ENCODE results near the gene LIN28B. TPM values are rescaled to one million over a fixed set of nuclear protein-coding genes. Genes with fewer than 3 reads are reported as not detected.
"Not testable (repeated sequence)": the region's sequence is repeated elsewhere in the genome, so short reads cannot be mapped to it uniquely, and the experiment has no call there.

Gene LIN28B
- total and polyA plus RNA-seq, 7 donors = not detected

DNA sequence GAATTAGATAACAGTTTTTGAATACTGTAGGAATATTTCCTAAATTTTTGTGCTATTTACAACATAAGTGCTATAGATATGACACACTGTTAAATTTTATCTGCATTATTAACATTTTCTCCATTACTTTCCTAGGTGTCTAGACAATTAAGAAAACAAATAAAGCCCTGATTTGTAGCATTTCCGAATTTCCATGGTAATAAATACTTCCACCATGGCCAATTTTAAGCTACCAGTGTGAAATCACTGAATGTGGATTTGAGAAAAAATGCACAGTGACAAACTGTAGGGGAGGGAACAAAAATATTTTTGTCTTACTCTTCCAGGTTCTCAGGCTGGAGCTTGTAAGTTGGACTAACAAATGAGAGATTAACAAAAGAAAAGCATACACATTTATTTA, 27.9 kb downstream of the LIN28B start:
- intact Hi-C loops (cut with DNase I) = no loop called here
- Histone ChIP-seq H3K4me1 (no peaks in the 10 kb centered on the region), H3K36me3 (no peaks in the 10 kb centered on the region), H3K4me3 (no peak overlapping the region), H3K9me3 (no peaks in the 10 kb centered on the region), H3K27me3 (no peaks in the 10 kb centered on the region), H3K27ac (no peak overlapping the region)
- DNase-seq = no peak
- TF ChIP-seq, protein P1, sequence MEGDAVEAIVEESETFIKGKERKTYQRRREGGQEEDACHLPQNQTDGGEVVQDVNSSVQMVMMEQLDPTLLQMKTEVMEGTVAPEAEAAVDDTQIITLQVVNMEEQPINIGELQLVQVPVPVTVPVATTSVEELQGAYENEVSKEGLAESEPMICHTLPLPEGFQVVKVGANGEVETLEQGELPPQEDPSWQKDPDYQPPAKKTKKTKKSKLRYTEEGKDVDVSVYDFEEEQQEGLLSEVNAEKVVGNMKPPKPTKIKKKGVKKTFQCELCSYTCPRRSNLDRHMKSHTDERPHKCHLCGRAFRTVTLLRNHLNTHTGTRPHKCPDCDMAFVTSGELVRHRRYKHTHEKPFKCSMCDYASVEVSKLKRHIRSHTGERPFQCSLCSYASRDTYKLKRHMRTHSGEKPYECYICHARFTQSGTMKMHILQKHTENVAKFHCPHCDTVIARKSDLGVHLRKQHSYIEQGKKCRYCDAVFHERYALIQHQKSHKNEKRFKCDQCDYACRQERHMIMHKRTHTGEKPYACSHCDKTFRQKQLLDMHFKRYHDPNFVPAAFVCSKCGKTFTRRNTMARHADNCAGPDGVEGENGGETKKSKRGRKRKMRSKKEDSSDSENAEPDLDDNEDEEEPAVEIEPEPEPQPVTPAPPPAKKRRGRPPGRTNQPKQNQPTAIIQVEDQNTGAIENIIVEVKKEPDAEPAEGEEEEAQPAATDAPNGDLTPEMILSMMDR (IDR thresholded peaks at IDR 0.05) = no peak
- TF ChIP-seq EP300 (IDR thresholded peaks at IDR 0.05) (no peak), POLR2A (IDR thresholded peaks at IDR 0.05) (no peak), POLR2AphosphoS5 (IDR thresholded peaks at IDR 0.05) (no peak)
- 69 to 88% methylated on average over 1 of the region's 1 CpG for WGBS, 2 donors

DNA sequence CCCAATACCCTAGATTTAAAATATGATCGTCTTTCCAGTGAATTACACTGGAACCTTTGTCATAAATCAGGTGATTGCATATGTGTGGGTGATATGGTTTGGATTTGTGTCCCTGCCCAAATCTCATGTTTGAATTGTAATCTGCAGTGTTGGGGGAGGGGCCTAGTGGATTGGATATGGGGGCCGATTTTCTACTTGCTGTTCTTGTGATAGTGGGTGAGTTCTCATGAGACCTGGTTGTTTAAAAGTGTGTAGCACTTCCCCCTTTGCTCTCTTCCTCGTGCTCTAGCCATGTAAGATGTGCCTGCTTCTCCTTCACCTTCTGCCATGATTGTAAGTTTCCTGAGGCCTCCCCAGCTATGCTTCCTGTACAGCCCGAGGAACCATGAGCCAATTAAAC, 29.0 kb downstream of the LIN28B start:
- intact Hi-C loops (cut with DNase I); DNase-seq; H3K27ac ChIP-seq; H3K36me3 ChIP-seq; H3K9me3 ChIP-seq; H3K27me3 ChIP-seq; H3K4me3 ChIP-seq; H3K4me1 ChIP-seq: not testable (repeated sequence)
- 63 to 78% methylated on average over 4 of the region's 4 CpGs for WGBS, 2 donors

DNA sequence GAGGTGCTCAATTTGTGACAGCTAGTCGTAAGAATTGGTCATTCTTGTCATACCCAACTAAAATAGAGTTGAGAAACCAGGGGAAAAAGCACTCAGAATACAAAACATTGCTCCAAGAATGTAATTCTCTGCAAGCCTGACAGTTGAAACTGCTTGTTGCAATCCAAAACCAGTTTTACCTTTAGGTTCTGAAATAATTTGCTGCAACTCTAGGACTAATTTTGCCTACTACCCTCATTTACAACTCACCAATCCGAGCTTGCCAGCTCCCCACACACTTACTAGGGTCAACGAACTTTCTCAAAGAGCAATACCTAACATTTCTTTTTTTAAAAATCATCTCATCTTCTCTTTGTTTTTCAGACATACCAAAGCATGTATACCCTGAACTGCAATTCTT, 29.7 kb downstream of the LIN28B start:
- intact Hi-C loops (cut with DNase I) = no loop called here
- 55 to 80% methylated on average over 3 of the region's 3 CpGs for WGBS, 2 donors
- TF ChIP-seq POLR2AphosphoS5 (IDR thresholded peaks at IDR 0.05) (no peak), POLR2A (IDR thresholded peaks at IDR 0.05) (no peak), EP300 (IDR thresholded peaks at IDR 0.05) (no peak)
- TF ChIP-seq, protein P1 (IDR thresholded peaks at IDR 0.05) = no peak
- Histone ChIP-seq H3K27me3 (no peaks in the 10 kb centered on the region), H3K4me3 (no peak overlapping the region), H3K9me3 (no peaks in the 10 kb centered on the region), H3K27ac (no peak overlapping the region), H3K36me3 (no peaks in the 10 kb centered on the region), H3K4me1 (no peaks in the 10 kb centered on the region)
- DNase-seq = no peak

DNA sequence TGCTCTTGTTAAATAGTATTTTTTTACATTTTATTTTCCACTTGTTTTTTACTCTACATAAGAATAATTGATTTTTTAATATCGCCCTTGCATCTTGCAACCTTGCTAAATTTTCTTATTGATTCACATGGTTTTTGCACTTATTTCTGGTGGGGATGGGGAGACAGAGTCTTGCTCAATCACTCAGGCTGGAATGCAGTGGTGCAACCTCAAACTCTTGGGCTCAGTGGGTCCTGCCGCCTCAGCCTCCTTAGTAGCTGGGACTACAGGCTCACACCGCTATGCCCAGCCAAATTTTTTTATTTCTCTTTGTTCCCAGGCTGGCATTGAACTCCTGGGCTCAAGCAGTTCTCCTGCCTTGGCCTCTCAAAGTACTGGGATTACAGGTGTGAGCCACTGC, 30.3 kb downstream of the LIN28B start:
- intact Hi-C loops (cut with DNase I) = no loop called here
- Histone ChIP-seq H3K36me3 (no peaks in the 10 kb centered on the region), H3K27me3 (no peaks in the 10 kb centered on the region), H3K9me3 (no peaks in the 10 kb centered on the region), H3K4me3 (no peak overlapping the region), H3K4me1 (no peaks in the 10 kb centered on the region), H3K27ac (no peak overlapping the region)
- 91 to 95% methylated on average over 3 of the region's 3 CpGs for WGBS, 2 donors
- no peak for DNase-seq
- no peak for TF ChIP-seq EP300 (IDR thresholded peaks at IDR 0.05)
- TF ChIP-seq, protein P1 (IDR thresholded peaks at IDR 0.05) = no peak
- no peak for TF ChIP-seq POLR2A (IDR thresholded peaks at IDR 0.05)
- TF ChIP-seq POLR2AphosphoS5 (IDR thresholded peaks at IDR 0.05) = no peak

- no peaks in the 10 kb centered on the region for H3K27me3 ChIP-seq
- intact Hi-C loops (cut with DNase I) = loop anchor here (10.0 kb wide), 1 partner anchor 1335 kb away; the partner anchor contains the start of gene ATG5
- no peak for DNase-seq
- H3K4me3 ChIP-seq = no peak overlapping the region
- no peak overlapping the region for H3K27ac ChIP-seq
- H3K36me3 ChIP-seq = no peaks in the 10 kb centered on the region
- 91 to 92% methylated on average over 1 of the region's 1 CpG for WGBS, 2 donors
- peaks cover 0 to 4% (median 0%) of the 10 kb centered on the region in 4 donors for H3K4me1 ChIP-seq
- no peaks in the 10 kb centered on the region for H3K9me3 ChIP-seq
- no peak for TF ChIP-seq POLR2AphosphoS5 (IDR thresholded peaks at IDR 0.05)
- TF ChIP-seq POLR2A (IDR thresholded peaks at IDR 0.05) = no peak
- TF ChIP-seq, protein P1 (IDR thresholded peaks at IDR 0.05) = no peak
- no peak for TF ChIP-seq EP300 (IDR thresholded peaks at IDR 0.05)
These were observed 33.2 kb downstream of the LIN28B start for GRCh38 chr6:104990085-104990484.

GRCh38 chr6:104991062-104991461, 34.2 kb downstream of the LIN28B start:
- H3K27me3 ChIP-seq, H3K27ac ChIP-seq, H3K9me3 ChIP-seq, H3K36me3 ChIP-seq, DNase-seq, H3K4me3 ChIP-seq: not testable (repeated sequence)
- peaks cover 0 to 13% (median 0%) of the 10 kb centered on the region in 4 donors for H3K4me1 ChIP-seq
- intact Hi-C loops (cut with DNase I) = loop anchor here (10.0 kb wide), 1 partner anchor 1334 kb away; the partner anchor contains the start of gene ATG5
- WGBS, 2 donors = 96 to 97% methylated on average over 37 of the region's 37 CpGs

GRCh38 chr6:104993576-104993975, 36.7 kb downstream of the LIN28B start:
- H3K36me3 ChIP-seq, H3K4me3 ChIP-seq, H3K9me3 ChIP-seq, H3K27me3 ChIP-seq, DNase-seq, H3K27ac ChIP-seq: not testable (repeated sequence)
- peaks cover 0 to 36% (median 8%) of the 10 kb centered on the region in 4 donors for H3K4me1 ChIP-seq
- intact Hi-C loops (cut with DNase I) = loop anchor here (10.0 kb wide), 1 partner anchor 1331 kb away; the partner anchor contains the start of gene ATG5
- WGBS, 2 donors = 87 to 92% methylated on average over 7 of the region's 7 CpGs
